Stimulated activated CD4-positive, alpha-beta T cell treated with anti-CD3 and anti-CD28 coated beads, Interleukin-4, amount 100 ng/mL, for 48 hours (primary cell): ENCODE measurements around the gene PROM2.

Source experiments
- DNase-seq, 2 donors: peaks; one replicate each; pipeline ENCODE4 v3.0.0-alpha.2; 2020; ENCODE audit warnings: low read depth in 2 of 2

PROM2 gene

GRCh38 chr2:95320344-95320712 is 46.1 kb downstream of the PROM2 start:
- DNase-seq: no peak

GRCh38 chr2:95320986-95321767 is 46.9 kb downstream of the PROM2 start:
- no peak for DNase-seq

GRCh38 chr2:95323347-95324155 is 49.3 kb downstream of the PROM2 start:
- DNase-seq: no peak

GRCh38 chr2:95325026-95325425 is 50.8 kb downstream of the PROM2 start:
- no peak for DNase-seq

GRCh38 chr2:95325590-95326432 is 51.6 kb downstream of the PROM2 start:
- DNase-seq: no peak

GRCh38 chr2:95326433-95327140 is 52.3 kb downstream of the PROM2 start:
- DNase-seq: no peak

- DNase-seq: no peak
These were observed 53.6 kb downstream of the PROM2 start for GRCh38 chr2:95327861-95328260.

GRCh38 chr2:95328358-95329125 is 54.3 kb downstream of the PROM2 start:
- DNase-seq: no peak

GRCh38 chr2:95329401-95329800 is 55.2 kb downstream of the PROM2 start:
- no peak for DNase-seq

- no peak for DNase-seq
These were observed 55.9 kb downstream of the PROM2 start for GRCh38 chr2:95329891-95330793.

GRCh38 chr2:95330794-95331338 is 56.6 kb downstream of the PROM2 start:
- DNase-seq: no peak

GRCh38 chr2:95331606-95332005 is 57.4 kb downstream of the PROM2 start:
- DNase-seq: no peak

- no peak for DNase-seq
These were observed 57.8 kb downstream of the PROM2 start for GRCh38 chr2:95332036-95332435.

GRCh38 chr2:95333056-95333455 is 58.8 kb downstream of the PROM2 start:
- DNase-seq: no peak

GRCh38 chr2:95333888-95334338 is 59.7 kb downstream of the PROM2 start:
- DNase-seq: no peak

- DNase-seq: no peak
These were observed 60.8 kb downstream of the PROM2 start for GRCh38 chr2:95334916-95335641.

GRCh38 chr2:95336406-95336805 is 62.2 kb downstream of the PROM2 start:
- no peak for DNase-seq

GRCh38 chr2:95337829-95338228 is 63.6 kb downstream of the PROM2 start:
- DNase-seq: no peak
